Stomach (tissue), 4 donors: ENCODE results near the gene SRGAP2.
"Not testable (repeated sequence)": the region's sequence is repeated elsewhere in the genome, so short reads cannot be mapped to it uniquely, and the experiment has no call there.

Experiments used
- CTCF ChIP-seq, 7 experiments: fragments of 450-650 bp in 4 of 7; fragments of 200-600 bp in 3 of 7; sonication (generic) in 3 of 7; IDR thresholded peaks; one replicate each; pipeline ENCODE4 v1.5.1; 2016 to 2019; ENCODE audit warnings: antibody characterized with exemption in 7 of 7, control low read depth in 2 of 7, mild to moderate bottlenecking in 1 of 7
- EP300 ChIP-seq: sonication (generic); formaldehyde crosslinking; IDR thresholded peaks from one replicate; pipeline ENCODE4 v1.6.1; 2017; ENCODE audit warnings: antibody characterized with exemption
- POLR2A ChIP-seq, 4 donors: fragments of 450-650 bp; IDR thresholded peaks; one replicate each; pipeline ENCODE4 v1.6.1; 2016; ENCODE audit warnings: antibody characterized with exemption in 4 of 4, control low read depth in 2 of 4, mild to moderate bottlenecking in 1 of 4, moderate library complexity in 1 of 4
- POLR2AphosphoS5 ChIP-seq, 3 donors: sonication (generic); formaldehyde crosslinking; IDR thresholded peaks; one replicate each; pipeline ENCODE4 v1.6.1; 2016; ENCODE audit warnings: antibody characterized with exemption in 3 of 3

- TF ChIP-seq CTCF (IDR thresholded peaks at IDR 0.05); POLR2A (IDR thresholded peaks at IDR 0.05); POLR2AphosphoS5 (IDR thresholded peaks at IDR 0.05); EP300: not testable (repeated sequence)
Measured at GRCh38 chr1:206182368-206183317, 20.7 kb upstream of the SRGAP2 start.
